Upper lobe of right lung (tissue), 1 donor: ENCODE measurements around the gene GNAT2. TPM values are rescaled to one million over a fixed set of nuclear protein-coding genes. Genes with fewer than 3 reads are reported as not detected.

ENCODE experiments used
- ATAC-seq: fragments of 200-7000 bp; cut with Tn5 transposase; one replicate; pipeline ENCODE4 v1.9.1; 2020; ENCODE audit warnings: mild to moderate bottlenecking, moderate library complexity
- DNase-seq: peaks from one replicate; pipeline ENCODE4 v3.0.0-alpha.2; 2020
- H3K27ac ChIP-seq: fragments of 200-600 bp; one replicate; pipeline ENCODE4 v1.8.0; 2022
- H3K27me3 ChIP-seq: fragments of 200-600 bp; one replicate; pipeline ENCODE4 v1.8.0; 2022; ENCODE audit warnings: mild to moderate bottlenecking
- H3K36me3 ChIP-seq: fragments of 200-600 bp; one replicate; pipeline ENCODE4 v1.8.0; 2022
- H3K4me1 ChIP-seq: fragments of 200-600 bp; one replicate; pipeline ENCODE4 v1.8.0; 2022
- H3K4me3 ChIP-seq: fragments of 200-600 bp; one replicate; pipeline ENCODE4 v1.8.0; 2022; ENCODE audit warnings: mild to moderate bottlenecking
- H3K9me3 ChIP-seq: fragments of 200-600 bp; one replicate; pipeline ENCODE4 v1.8.0; 2022
- CTCF ChIP-seq: fragments of 200-600 bp; IDR thresholded peaks from one replicate; pipeline ENCODE4 v1.8.0; 2022; ENCODE audit warnings: antibody characterized with exemption
- intact Hi-C: fragments of 100-400 bp; cut with DNase I; formaldehyde crosslinking; loops from one replicate; pipeline ENCODE4 v1.11.0; 2022
- total RNA-seq: library from RNA; stranded (reverse); fragmentation: NEBNext Ultra II Directional; extraction: Animal tissue kit (Norgen Biotek cat#: 25700); gene quantifications from one replicate; pipeline ENCODE4 v1.2.1, GENCODE V29; 2021
- donor health status: DM: no; HTN: yes; CAD: no; lungs with severe emphysema.

The GNAT2 gene
- total RNA-seq, 1 donor from 2014 or later, result not detected

GRCh38 chr1:109628540-109629321, 9.3 kb upstream of the GNAT2 start:
- no peaks in the 10 kb centered on the region for H3K9me3 ChIP-seq
- H3K4me1 ChIP-seq, result peaks cover 11% of the 10 kb centered on the region
- no peak for TF ChIP-seq CTCF
- ATAC-seq (no peak), DNase-seq (no peak)
- H3K27ac ChIP-seq, result no peak overlapping the region
- intact Hi-C loops, result no loop called here
- peaks cover 51% of the 10 kb centered on the region for H3K36me3 ChIP-seq
- H3K27me3 ChIP-seq, result no peaks in the 10 kb centered on the region
- no peak overlapping the region for H3K4me3 ChIP-seq

DNA sequence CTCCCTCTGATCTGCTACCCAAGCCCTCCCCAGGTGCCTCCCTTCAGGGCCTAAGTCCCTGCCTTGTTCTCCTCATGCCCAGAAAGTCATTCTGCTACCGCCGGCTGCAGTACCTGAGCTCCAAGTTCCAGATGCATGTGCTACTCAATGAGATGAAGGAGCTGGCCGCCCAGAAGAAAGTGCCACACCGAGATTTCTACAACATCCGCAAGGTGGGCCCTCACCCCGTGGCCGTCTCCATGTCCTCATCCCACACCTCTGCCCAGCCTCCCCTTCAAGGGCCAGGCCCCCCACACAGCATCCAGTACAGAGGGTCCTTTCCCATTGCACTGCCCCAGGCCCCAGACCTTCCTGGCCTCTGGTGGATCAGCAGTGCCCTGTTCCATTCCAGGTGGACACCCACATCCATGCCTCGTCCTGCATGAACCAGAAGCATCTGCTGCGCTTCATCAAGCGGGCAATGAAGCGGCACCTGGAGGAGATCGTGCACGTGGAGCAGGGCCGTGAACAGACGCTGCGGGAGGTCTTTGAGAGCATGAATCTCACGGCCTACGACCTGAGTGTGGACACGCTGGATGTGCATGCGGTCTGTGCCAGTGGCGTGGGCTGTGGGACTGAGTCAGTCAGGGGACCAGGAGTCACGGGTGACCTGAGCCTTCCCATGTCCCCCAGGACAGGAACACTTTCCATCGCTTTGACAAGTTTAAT, 8.4 kb upstream of the GNAT2 start:
- peaks cover 51% of the 10 kb centered on the region for H3K36me3 ChIP-seq
- H3K27ac ChIP-seq, result no peak overlapping the region
- no peaks in the 10 kb centered on the region for H3K9me3 ChIP-seq
- DNase-seq (no peak), ATAC-seq (no peak)
- peaks cover 20% of the 10 kb centered on the region for H3K4me1 ChIP-seq
- TF ChIP-seq CTCF, result no peak
- H3K4me3 ChIP-seq, result no peak overlapping the region
- H3K27me3 ChIP-seq, result no peaks in the 10 kb centered on the region
- intact Hi-C loops, result no loop called here

DNA sequence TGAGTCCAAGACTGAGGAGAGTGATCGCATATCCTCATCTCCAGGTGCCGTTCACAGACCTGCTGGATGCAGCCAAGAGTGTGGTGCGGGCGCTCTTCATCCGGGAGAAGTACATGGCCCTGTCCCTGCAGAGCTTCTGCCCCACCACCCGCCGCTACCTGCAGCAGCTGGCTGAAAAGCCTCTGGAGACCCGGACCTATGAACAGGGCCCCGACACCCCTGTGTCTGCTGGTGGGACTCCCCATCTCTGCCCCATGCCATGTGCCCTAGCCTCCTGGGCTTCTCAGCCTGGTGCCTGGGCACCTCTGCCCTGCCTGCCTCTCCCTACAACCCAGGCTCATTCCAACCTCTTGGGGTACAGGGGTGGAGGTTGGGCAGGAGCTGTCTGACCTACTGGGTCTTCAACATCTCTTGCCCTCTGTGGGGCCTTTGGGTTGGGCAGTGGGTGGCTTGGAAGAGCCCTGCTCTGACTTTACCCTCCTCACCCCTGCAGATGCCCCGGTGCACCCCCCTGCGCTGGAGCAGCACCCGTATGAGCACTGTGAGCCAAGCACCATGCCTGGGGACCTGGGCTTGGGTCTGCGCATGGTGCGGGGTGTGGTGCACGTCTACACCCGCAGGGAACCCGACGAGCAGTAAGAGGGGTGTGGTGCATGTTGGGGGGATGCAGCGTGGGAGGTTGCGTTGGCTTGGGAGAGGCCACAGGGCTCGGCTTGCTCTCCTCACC, 7.4 kb upstream of the GNAT2 start:
- intact Hi-C loops, result no loop called here
- H3K27ac ChIP-seq, result no peak overlapping the region
- no peak for TF ChIP-seq CTCF
- no peaks in the 10 kb centered on the region for H3K9me3 ChIP-seq
- H3K36me3 ChIP-seq, result peaks cover 47% of the 10 kb centered on the region
- peaks cover 27% of the 10 kb centered on the region for H3K4me1 ChIP-seq
- no peaks in the 10 kb centered on the region for H3K27me3 ChIP-seq
- DNase-seq (no peak), ATAC-seq (no peak)
- H3K4me3 ChIP-seq, result no peak overlapping the region

DNA sequence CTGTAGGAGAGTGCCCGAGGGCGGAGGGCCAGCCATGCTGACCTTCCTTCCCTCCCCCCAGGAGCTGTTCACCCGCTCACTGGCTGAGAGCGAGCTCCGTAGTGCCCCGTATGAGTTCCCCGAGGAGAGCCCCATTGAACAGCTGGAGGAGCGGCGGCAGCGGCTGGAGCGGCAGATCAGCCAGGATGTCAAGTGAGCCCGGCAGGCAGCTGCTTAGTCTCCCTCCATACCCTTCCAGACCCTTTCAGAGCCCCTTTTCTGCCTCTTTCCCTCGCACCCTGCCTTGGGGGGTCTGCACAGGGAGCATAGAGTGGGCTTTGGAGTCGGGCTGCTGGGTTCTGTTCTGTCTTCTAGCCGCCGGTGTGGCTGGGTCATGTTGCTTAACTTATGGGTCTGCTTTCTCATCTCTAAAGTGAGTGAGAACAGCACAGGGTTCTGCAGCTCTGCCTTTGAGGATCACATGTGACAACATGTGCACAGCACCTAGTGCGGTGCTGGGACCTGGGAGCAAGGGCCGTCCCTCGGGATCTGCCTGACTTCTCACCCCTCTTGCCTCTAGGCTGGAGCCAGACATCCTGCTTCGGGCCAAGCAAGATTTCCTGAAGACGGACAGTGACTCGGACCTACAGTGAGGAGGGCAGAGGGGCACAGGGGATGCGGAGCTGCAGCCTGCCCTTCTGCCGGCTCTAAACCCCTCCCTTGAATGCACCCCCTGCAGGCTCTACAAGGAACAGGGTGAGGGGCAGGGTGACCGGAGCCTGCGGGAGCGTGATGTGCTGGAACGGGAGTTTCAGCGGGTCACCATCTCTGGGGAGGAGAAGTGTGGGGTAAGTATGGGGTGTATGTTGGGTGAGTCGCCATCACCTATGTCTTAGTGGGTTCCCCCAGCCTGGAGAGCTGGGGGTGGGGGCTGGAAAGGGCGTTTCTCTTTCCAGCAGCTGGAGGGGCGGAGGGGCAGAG, 6.5 kb upstream of the GNAT2 start:
- DNase-seq, result no peak
- no peak for TF ChIP-seq CTCF

DNA sequence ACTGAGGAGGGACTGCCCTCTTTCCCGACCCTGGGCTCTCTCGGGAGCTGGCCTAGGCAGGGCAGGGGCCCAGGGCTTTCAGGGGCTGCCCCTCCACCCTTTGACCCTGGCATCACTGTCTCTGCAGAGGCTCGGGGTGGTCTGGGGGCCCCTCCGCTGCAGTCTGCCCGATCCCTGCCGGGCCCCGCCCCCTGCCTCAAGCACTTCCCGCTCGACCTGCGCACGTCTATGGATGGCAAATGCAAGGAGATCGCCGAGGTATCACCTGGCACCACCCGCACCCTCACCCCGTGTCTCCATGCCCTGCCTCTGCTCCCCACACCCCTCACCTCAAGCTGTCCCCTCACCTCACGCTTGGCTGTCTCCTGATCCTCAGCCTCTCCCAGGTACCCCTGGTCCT, 5.8 kb upstream of the GNAT2 start:
- Histone ChIP-seq H3K36me3 (peaks cover 35% of the 10 kb centered on the region), H3K4me3 (no peak overlapping the region), H3K9me3 (no peaks in the 10 kb centered on the region), H3K27me3 (no peaks in the 10 kb centered on the region), H3K4me1 (peaks cover 33% of the 10 kb centered on the region), H3K27ac (no peak overlapping the region)
- DNase-seq (no peak), ATAC-seq (no peak)
- no peak for TF ChIP-seq CTCF
- intact Hi-C loops, result no loop called here

More for the DNA sequence above, 6.5 kb upstream of the GNAT2 start:
- H3K9me3 ChIP-seq, result no peaks in the 10 kb centered on the region
- peaks cover 33% of the 10 kb centered on the region for H3K4me1 ChIP-seq
- H3K27ac ChIP-seq, result no peak overlapping the region
- peaks cover 38% of the 10 kb centered on the region for H3K36me3 ChIP-seq
- H3K4me3 ChIP-seq, result no peak overlapping the region
- no peaks in the 10 kb centered on the region for H3K27me3 ChIP-seq
- no peak for ATAC-seq
- intact Hi-C loops, result no loop called here
